ENCODE measurements around the gene DRD4.

Gene DRD4

DNA sequence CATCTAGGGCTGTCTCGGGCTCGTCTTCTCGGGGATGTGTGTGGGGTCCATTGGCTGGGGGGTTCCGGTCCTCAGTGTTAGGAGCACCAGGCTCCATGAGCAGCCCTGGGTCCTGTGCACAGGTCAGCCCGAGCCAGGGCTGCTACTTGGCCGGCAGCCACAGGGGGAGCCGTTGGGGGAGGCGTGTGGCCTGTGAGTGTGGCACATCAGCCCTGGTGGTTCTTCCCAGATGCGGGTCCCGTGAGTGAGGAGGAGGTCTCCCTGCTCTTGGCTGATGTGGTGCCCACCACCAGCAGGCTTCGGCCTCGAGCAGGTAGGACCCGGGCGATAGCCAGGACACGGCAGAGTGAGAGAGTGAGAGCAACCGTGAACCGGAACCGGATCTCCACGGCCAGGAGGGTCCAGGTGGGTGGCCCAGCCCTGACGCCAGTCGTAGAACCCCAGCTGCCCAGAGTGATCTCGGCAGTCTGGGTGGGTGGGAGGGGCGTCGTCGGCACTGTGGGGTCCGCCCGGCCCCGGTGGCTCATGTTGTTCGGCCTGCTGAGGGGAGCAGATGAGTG lies 39.8 kb upstream of the DRD4 start:
- Histone ChIP-seq H3K9ac (ENCODE audit: low read depth in 1 of 2, low read length in 2 of 2) (no peak overlapping the region), H3K36me3 (ENCODE audit: control insufficient read depth in 2 of 2, insufficient read depth in 2 of 2, low read length in 2 of 2) (peaks cover 60 to 81% of the 10 kb centered on the region in 2 donors), H3K9me3 (ENCODE audit: control insufficient read depth in 2 of 2, low read length in 2 of 2) (no peaks in the 10 kb centered on the region), H3K4me1 (ENCODE audit: control insufficient read depth in 2 of 2, insufficient read depth in 2 of 2, low read length in 2 of 2) (no peaks in the 10 kb centered on the region), H3K27me3 (ENCODE audit: control insufficient read depth in 2 of 2, insufficient read depth in 2 of 2, low read length in 2 of 2) (no peaks in the 10 kb centered on the region), H3K27ac (ENCODE audit: low read depth in 2 of 2, low read length in 2 of 2) (no peak overlapping the region), H3K4me3 (ENCODE audit: low read length in 2 of 2) (no peak overlapping the region)

DNA sequence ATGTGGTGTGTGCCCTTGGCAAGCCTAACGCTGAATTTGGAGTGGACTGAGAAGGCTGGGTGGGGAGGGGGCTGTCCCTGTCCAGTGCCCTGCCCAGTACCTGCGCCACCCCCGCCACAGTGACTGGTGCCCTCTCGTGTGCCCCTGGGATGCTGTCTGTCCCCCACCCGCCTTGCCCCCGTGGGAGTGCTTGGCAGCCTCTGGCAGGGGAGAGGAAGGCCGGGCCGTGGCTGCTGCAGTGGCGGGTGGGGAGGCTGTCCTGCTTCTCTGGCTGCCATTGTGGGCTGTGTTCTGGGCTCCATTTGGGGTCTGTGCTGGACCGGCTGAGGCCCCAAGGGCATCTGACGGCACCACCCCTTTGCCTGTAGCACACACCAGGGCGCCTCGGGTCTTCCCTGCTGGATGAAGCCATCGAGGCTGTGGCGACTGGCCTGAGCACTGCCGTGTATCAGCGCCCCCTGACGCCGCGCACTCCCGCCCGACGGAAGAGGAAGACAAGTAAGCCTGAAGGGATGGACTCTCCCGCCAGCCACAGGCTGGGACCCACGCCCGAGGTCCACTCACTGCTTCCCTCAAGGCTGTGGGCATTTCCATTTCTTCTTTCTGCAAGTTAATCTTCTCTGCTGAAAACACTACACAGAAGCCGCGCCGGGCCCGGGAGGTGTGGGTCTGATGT lies 38.9 kb upstream of the DRD4 start:
- Histone ChIP-seq H3K4me3 (ENCODE audit: low read length in 2 of 2) (no peak overlapping the region), H3K27me3 (ENCODE audit: control insufficient read depth in 2 of 2, insufficient read depth in 2 of 2, low read length in 2 of 2) (no peaks in the 10 kb centered on the region), H3K9me3 (ENCODE audit: control insufficient read depth in 2 of 2, low read length in 2 of 2) (no peaks in the 10 kb centered on the region), H3K9ac (ENCODE audit: low read depth in 1 of 2, low read length in 2 of 2) (no peak overlapping the region), H3K36me3 (ENCODE audit: control insufficient read depth in 2 of 2, insufficient read depth in 2 of 2, low read length in 2 of 2) (peaks cover 52 to 75% of the 10 kb centered on the region in 2 donors), H3K4me1 (ENCODE audit: control insufficient read depth in 2 of 2, insufficient read depth in 2 of 2, low read length in 2 of 2) (no peaks in the 10 kb centered on the region), H3K27ac (ENCODE audit: low read depth in 2 of 2, low read length in 2 of 2) (no peak overlapping the region)

DNA sequence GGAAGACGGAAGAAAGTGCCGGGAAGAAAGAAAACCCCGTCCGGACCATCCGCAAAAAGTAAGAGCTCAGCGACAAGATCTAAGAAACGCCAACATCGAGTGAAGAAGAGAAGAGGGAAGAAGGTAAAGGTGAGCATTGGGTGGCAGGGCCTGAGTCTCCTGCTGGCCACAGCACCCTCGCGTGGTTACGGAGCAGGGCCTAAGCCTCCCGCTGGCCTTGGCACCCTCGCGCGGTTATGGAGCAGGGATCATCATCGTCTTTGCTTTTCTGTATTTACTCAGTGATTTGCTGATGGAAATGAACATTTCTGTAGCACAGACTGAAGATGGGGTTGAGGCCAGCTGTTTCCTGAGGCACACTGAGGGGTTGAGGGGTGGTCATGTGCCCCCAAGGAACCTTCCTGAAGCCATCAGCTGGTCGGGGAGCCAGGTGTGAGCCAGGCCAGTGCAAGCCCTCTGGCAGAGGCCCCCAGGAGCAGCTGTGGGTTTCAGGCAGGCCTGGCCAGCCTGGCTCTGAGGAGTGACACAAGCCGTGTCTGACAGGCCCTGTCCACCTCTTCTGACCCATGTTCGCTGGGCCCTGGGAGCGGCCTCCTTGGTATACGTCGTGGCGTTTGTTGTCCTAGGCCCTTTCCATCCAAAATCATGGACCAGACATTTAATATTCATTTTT lies 35.4 kb upstream of the DRD4 start:
- peaks cover 55 to 78% of the 10 kb centered on the region in 2 donors for H3K36me3 ChIP-seq (ENCODE audit: control insufficient read depth in 2 of 2, insufficient read depth in 2 of 2, low read length in 2 of 2)
- no peak overlapping the region for H3K9ac ChIP-seq (ENCODE audit: low read depth in 1 of 2, low read length in 2 of 2)
- H3K27me3 ChIP-seq (ENCODE audit: control insufficient read depth in 2 of 2, insufficient read depth in 2 of 2, low read length in 2 of 2), result no peaks in the 10 kb centered on the region
- no peak overlapping the region for H3K4me3 ChIP-seq (ENCODE audit: low read length in 2 of 2)
- no peak overlapping the region for H3K27ac ChIP-seq (ENCODE audit: low read depth in 2 of 2, low read length in 2 of 2)
- no peaks in the 10 kb centered on the region for H3K9me3 ChIP-seq (ENCODE audit: control insufficient read depth in 2 of 2, low read length in 2 of 2)
- H3K4me1 ChIP-seq (ENCODE audit: control insufficient read depth in 2 of 2, insufficient read depth in 2 of 2, low read length in 2 of 2), result no peaks in the 10 kb centered on the region

DNA sequence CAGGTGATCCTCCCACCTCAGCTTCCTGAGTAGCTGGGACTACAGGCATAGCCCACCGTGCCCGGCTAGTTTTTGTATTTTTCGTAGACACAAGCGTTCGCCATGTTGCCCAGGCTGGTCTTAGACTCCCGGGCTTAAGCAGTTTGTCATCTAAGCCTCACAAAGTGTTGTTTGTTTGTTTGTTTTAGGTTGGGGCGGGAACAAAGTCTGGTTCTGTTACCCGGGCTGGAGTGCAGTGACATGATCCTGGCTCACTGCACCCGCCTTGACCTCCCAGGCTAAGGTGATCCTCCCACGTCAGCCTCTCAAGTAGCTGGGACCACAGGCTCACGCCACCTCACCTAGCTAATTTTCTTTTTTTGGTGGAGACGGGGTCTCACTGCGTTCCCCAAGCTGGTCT lies 33.9 kb upstream of the DRD4 start:
- Histone ChIP-seq H3K27me3 (ENCODE audit: control insufficient read depth in 2 of 2, insufficient read depth in 2 of 2, low read length in 2 of 2) (no peaks in the 10 kb centered on the region), H3K9ac (ENCODE audit: low read depth in 1 of 2, low read length in 2 of 2) (no peak overlapping the region), H3K4me3 (ENCODE audit: low read length in 2 of 2) (no peak overlapping the region), H3K36me3 (ENCODE audit: control insufficient read depth in 2 of 2, insufficient read depth in 2 of 2, low read length in 2 of 2) (peaks cover 54 to 78% of the 10 kb centered on the region in 2 donors), H3K9me3 (ENCODE audit: control insufficient read depth in 2 of 2, low read length in 2 of 2) (no peaks in the 10 kb centered on the region), H3K4me1 (ENCODE audit: control insufficient read depth in 2 of 2, insufficient read depth in 2 of 2, low read length in 2 of 2) (no peaks in the 10 kb centered on the region), H3K27ac (ENCODE audit: low read depth in 2 of 2, low read length in 2 of 2) (no peak overlapping the region)

DNA sequence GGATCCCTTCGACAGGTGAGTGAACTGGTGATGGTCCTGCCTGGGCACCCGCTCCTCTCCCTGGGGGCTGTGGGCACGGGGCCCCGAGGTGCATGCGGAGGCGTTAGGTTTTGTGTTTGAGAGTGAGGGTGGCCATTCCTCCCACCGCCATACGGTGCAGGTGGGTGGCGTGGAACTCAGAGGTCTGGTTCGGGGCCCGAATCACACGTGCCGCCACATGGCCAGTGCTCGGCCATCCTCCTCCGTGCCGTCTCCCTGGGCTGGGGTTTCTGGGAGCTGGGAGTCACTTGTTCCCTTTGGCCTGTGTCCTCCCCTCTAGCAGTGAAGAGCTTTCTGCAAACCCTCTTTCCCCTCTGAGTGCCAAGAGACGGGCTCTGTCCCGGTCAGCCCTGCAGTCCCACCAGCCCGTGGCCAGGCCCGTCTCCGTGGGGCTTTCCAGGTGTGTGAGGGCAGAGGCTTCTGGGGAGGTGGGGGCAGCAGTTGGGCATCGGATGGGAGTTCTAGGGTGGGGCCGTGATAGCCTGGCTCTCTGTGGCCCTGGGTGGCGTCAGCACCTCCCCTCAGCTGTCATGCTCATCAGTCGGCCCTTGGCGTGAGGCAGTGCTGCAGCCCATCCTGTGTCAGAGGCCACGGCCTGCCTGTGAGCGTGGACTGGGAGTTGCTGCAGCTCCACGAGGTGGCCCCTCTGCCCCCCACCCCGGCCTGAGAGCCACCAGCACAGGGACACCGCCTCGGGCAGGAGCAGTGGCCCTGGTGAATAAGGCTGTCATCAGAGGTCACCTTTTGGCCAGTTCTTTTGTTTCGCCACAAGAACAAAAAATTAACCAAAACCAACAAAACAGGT lies 31.6 kb upstream of the DRD4 start:
- Histone ChIP-seq H3K9ac (ENCODE audit: low read depth in 1 of 2, low read length in 2 of 2) (no peak overlapping the region), H3K27me3 (ENCODE audit: control insufficient read depth in 2 of 2, insufficient read depth in 2 of 2, low read length in 2 of 2) (no peaks in the 10 kb centered on the region), H3K9me3 (ENCODE audit: control insufficient read depth in 2 of 2, low read length in 2 of 2) (no peaks in the 10 kb centered on the region), H3K27ac (ENCODE audit: low read depth in 2 of 2, low read length in 2 of 2) (no peak overlapping the region), H3K4me3 (ENCODE audit: low read length in 2 of 2) (no peak overlapping the region), H3K36me3 (ENCODE audit: control insufficient read depth in 2 of 2, insufficient read depth in 2 of 2, low read length in 2 of 2) (peaks cover 64 to 78% of the 10 kb centered on the region in 2 donors), H3K4me1 (ENCODE audit: control insufficient read depth in 2 of 2, insufficient read depth in 2 of 2, low read length in 2 of 2) (no peaks in the 10 kb centered on the region)

DNA sequence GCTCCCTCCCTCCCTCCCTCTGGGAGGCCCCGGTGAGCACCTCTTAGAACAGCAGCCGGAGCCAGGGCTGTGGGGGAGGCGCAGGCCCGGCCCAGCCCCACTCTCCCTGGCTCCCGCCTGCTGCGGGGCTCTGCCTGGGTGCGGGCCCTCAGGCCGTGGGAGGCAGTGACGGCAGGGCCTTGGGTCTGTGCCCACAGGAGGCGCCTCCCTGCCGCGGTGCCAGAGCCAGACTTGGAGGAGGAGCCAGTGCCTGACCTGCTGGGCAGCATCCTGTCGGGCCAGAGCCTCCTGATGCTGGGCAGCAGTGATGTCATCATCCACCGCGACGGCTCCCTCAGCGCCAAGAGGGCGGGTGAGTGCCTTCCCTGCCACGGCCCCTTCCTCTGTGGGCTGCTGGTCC lies 30.8 kb upstream of the DRD4 start:
- Histone ChIP-seq H3K9me3 (ENCODE audit: control insufficient read depth in 2 of 2, low read length in 2 of 2) (no peaks in the 10 kb centered on the region), H3K4me3 (ENCODE audit: low read length in 2 of 2) (no peak overlapping the region), H3K4me1 (ENCODE audit: control insufficient read depth in 2 of 2, insufficient read depth in 2 of 2, low read length in 2 of 2) (peaks cover under 1 to 1% of the 10 kb centered on the region in 2 donors), H3K36me3 (ENCODE audit: control insufficient read depth in 2 of 2, insufficient read depth in 2 of 2, low read length in 2 of 2) (peaks cover 72 to 81% of the 10 kb centered on the region in 2 donors), H3K27me3 (ENCODE audit: control insufficient read depth in 2 of 2, insufficient read depth in 2 of 2, low read length in 2 of 2) (no peaks in the 10 kb centered on the region), H3K27ac (ENCODE audit: low read depth in 2 of 2, low read length in 2 of 2) (no peak overlapping the region), H3K9ac (ENCODE audit: low read depth in 1 of 2, low read length in 2 of 2) (no peak overlapping the region)

DNA sequence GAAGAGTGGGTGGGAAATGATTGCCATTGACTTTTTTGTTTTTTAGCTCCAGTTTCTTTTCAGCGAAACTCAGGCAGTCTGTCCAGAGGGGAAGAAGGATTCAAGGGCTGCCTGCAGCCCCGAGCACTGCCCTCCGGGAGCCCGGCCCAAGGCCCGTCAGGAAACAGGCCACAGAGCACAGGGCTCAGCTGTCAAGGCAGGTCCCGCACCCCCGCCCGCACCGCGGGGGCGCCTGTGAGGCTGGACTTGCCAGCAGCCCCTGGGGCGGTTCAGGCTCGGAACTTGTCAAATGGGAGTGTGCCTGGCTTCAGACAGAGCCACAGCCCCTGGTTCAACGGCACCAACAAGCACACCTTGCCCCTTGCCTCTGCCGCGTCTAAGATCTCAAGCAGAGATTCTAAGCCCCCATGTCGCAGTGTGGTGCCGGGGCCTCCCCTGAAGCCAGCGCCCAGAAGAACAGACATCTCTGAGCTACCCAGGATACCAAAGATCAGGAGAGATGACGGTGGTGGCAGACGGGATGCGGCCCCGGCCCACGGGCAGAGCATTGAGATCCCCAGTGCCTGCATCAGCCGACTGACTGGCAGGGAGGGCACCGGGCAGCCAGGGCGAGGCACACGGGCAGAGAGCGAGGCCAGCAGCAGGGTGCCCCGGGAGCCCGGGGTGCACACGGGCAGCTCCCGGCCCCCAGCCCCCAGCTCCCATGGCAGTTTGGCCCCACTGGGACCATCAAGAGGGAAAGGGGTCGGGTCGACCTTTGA lies 29.9 kb upstream of the DRD4 start:
- no peak overlapping the region for H3K9ac ChIP-seq (ENCODE audit: low read depth in 1 of 2, low read length in 2 of 2)
- H3K4me3 ChIP-seq (ENCODE audit: low read length in 2 of 2), result no peak overlapping the region
- H3K9me3 ChIP-seq (ENCODE audit: control insufficient read depth in 2 of 2, low read length in 2 of 2), result no peaks in the 10 kb centered on the region
- no peak overlapping the region for H3K27ac ChIP-seq (ENCODE audit: low read depth in 2 of 2, low read length in 2 of 2)
- peaks cover 73 to 80% of the 10 kb centered on the region in 2 donors for H3K36me3 ChIP-seq (ENCODE audit: control insufficient read depth in 2 of 2, insufficient read depth in 2 of 2, low read length in 2 of 2)
- peaks cover 3 to 9% of the 10 kb centered on the region in 2 donors for H3K4me1 ChIP-seq (ENCODE audit: control insufficient read depth in 2 of 2, insufficient read depth in 2 of 2, low read length in 2 of 2)
- no peaks in the 10 kb centered on the region for H3K27me3 ChIP-seq (ENCODE audit: control insufficient read depth in 2 of 2, insufficient read depth in 2 of 2, low read length in 2 of 2)

DNA sequence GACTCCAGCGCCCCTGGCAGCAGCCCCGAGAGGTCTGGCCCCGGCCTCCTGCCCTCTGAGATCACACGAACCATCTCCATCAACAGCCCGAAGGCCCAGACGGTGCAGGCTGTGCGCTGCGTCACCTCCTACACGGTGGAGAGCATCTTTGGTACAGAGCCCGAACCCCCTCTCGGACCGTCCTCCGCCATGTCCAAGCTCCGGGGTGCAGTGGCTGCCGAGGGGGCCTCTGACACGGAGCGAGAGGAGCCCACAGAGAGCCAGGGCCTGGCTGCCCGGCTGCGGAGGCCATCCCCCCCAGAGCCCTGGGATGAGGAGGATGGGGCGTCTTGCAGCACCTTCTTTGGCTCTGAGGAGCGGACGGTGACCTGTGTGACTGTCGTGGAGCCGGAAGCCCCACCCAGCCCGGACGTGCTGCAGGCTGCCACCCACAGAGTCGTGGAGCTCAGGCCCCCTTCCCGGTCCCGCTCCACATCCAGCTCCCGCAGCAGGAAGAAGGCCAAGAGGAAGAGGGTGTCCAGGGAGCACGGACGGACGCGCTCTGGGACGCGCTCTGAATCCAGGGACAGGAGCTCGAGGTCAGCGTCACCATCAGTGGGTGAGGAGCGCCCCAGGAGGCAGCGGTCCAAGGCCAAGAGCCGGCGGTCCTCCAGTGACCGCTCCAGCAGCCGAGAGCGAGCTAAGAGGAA lies 29.0 kb upstream of the DRD4 start:
- Histone ChIP-seq H3K4me3 (ENCODE audit: low read length in 2 of 2) (no peak overlapping the region), H3K27ac (ENCODE audit: low read depth in 2 of 2, low read length in 2 of 2) (no peak overlapping the region), H3K36me3 (ENCODE audit: control insufficient read depth in 2 of 2, insufficient read depth in 2 of 2, low read length in 2 of 2) (peaks cover 79 to 85% of the 10 kb centered on the region in 2 donors), H3K4me1 (ENCODE audit: control insufficient read depth in 2 of 2, insufficient read depth in 2 of 2, low read length in 2 of 2) (peaks cover 11 to 19% of the 10 kb centered on the region in 2 donors), H3K9ac (ENCODE audit: low read depth in 1 of 2, low read length in 2 of 2) (no peak overlapping the region), H3K9me3 (ENCODE audit: control insufficient read depth in 2 of 2, low read length in 2 of 2) (no peaks in the 10 kb centered on the region), H3K27me3 (ENCODE audit: control insufficient read depth in 2 of 2, insufficient read depth in 2 of 2, low read length in 2 of 2) (no peaks in the 10 kb centered on the region)

DNA sequence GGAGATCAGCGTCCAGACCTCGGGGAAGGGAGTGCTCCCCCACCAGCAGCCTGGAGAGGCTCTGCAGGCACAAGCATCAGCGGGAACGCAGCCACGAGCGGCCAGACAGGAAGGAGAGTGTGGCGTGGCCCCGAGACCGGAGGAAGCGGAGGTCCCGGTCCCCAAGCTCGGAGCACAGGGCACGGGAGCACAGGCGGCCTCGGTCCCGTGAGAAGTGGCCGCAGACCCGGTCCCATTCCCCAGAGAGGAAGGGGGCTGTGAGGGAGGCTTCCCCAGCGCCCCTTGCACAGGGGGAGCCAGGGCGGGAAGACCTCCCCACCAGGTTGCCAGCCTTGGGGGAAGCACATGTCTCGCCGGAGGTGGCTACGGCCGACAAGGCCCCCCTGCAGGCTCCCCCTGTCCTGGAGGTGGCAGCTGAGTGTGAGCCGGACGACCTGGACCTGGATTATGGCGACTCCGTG lies 28.2 kb upstream of the DRD4 start:
- H3K27me3 ChIP-seq (ENCODE audit: control insufficient read depth in 2 of 2, insufficient read depth in 2 of 2, low read length in 2 of 2), result no peaks in the 10 kb centered on the region
- H3K27ac ChIP-seq (ENCODE audit: low read depth in 2 of 2, low read length in 2 of 2), result no peak overlapping the region
- H3K4me3 ChIP-seq (ENCODE audit: low read length in 2 of 2), result no peak overlapping the region
- H3K9ac ChIP-seq (ENCODE audit: low read depth in 1 of 2, low read length in 2 of 2), result no peak overlapping the region
- H3K9me3 ChIP-seq (ENCODE audit: control insufficient read depth in 2 of 2, low read length in 2 of 2), result no peaks in the 10 kb centered on the region
- H3K36me3 ChIP-seq (ENCODE audit: control insufficient read depth in 2 of 2, insufficient read depth in 2 of 2, low read length in 2 of 2), result peaks cover 79 to 84% of the 10 kb centered on the region in 2 donors
- H3K4me1 ChIP-seq (ENCODE audit: control insufficient read depth in 2 of 2, insufficient read depth in 2 of 2, low read length in 2 of 2), result peaks cover 15 to 24% of the 10 kb centered on the region in 2 donors
